A172 (cell line): ENCODE results near the gene COX14. TPM values are rescaled to one million over a fixed set of nuclear protein-coding genes. Genes with fewer than 3 reads are reported as not detected.
A peak's percentile ranks its signal among the peaks of the same experiment; 100 is the strongest.
"Not testable (repeated sequence)": the region's sequence is repeated elsewhere in the genome, so short reads cannot be mapped to it uniquely, and the experiment has no call there.

Source experiments
- DNase-seq: peaks from one replicate; pipeline ENCODE4 v3.0.0-alpha.2; 2015; ENCODE audit warnings: low spot score
- total RNA-seq: library from RNA; depleted of rRNA; stranded (reverse); fragments of >200 nt; shearing (Covaris generic); gene quantifications from 2 replicates; pipeline ENCODE4 v1.2.3, GENCODE V29; 2014; rRNA removed

The COX14 gene
- 49.7 and 76.4 TPM in 2 replicates for total RNA-seq

GRCh38 chr12:50111693-50112455 is at the start of gene COX14:
Gene COX14 (plus strand): TSS chr12:50112236. CDS start chr12:50120044, 7,808 bp downstream.
- peak; percentile 97 for DNase-seq

GRCh38 chr12:50062728-50063460 is 49.1 kb upstream of the COX14 start:
- DNase-seq: peak; percentile 28

GRCh38 chr12:50065726-50066310 is 46.2 kb upstream of the COX14 start:
- DNase-seq: no peak

- DNase-seq: peak; percentile 48
Measured at GRCh38 chr12:50066402-50066801, 45.6 kb upstream of the COX14 start.

- DNase-seq: no peak
Measured at GRCh38 chr12:50069069-50069468, 43.0 kb upstream of the COX14 start.

- DNase-seq: no peak
Measured at GRCh38 chr12:50069539-50069938, 42.5 kb upstream of the COX14 start.

GRCh38 chr12:50070314-50071060 is 41.5 kb upstream of the COX14 start:
- peak; percentile 75 for DNase-seq

GRCh38 chr12:50072198-50072907 is 39.7 kb upstream of the COX14 start:
- no peak for DNase-seq

GRCh38 chr12:50073206-50073605 is 38.8 kb upstream of the COX14 start:
- no peak for DNase-seq

- DNase-seq: no peak
Measured at GRCh38 chr12:50073712-50074111, 38.3 kb upstream of the COX14 start.

GRCh38 chr12:50074936-50075807 is 36.9 kb upstream of the COX14 start:
- DNase-seq: peak; percentile 80

- DNase-seq: no peak
Measured at GRCh38 chr12:50075808-50076170, 36.2 kb upstream of the COX14 start.

- DNase-seq: no peak
Measured at GRCh38 chr12:50077099-50077498, 34.9 kb upstream of the COX14 start.

- no peak for DNase-seq
Measured at GRCh38 chr12:50078281-50078680, 33.8 kb upstream of the COX14 start.

- DNase-seq: no peak
Measured at GRCh38 chr12:50079771-50080170, 32.3 kb upstream of the COX14 start.

GRCh38 chr12:50081096-50081808 is 30.8 kb upstream of the COX14 start:
- DNase-seq: no peak

GRCh38 chr12:50082644-50083043 is 29.4 kb upstream of the COX14 start:
- no peak for DNase-seq

- DNase-seq: no peak
Measured at GRCh38 chr12:50083301-50083700, 28.7 kb upstream of the COX14 start.

- not testable (repeated sequence) for DNase-seq
Measured at GRCh38 chr12:50084409-50084774, 27.6 kb upstream of the COX14 start.
